GM18502 (cell line): Measurements from ENCODE around the gene FLACC1.
"Not testable (repeated sequence)": the region's sequence is repeated elsewhere in the genome, so short reads cannot be mapped to it uniquely, and the experiment has no call there.

Experiments used
- ATAC-seq: cut with Tn5 transposase; IDR thresholded peaks from one replicate; pipeline ENCODE4 v1.9.1; 2021; ENCODE audit warnings: mild to moderate bottlenecking; ENCODE audit not compliant: unreplicated experiment, poor library complexity

Gene FLACC1

GRCh38 chr2:201357221-201357620, at the start of gene FLACC1:
Gene FLACC1, minus strand, starts transcription at chr2:201357345. Its CDS starts 5,941 bp downstream, at chr2:201351404.
- no peak for ATAC-seq

- no peak for ATAC-seq
Measured at GRCh38 chr2:201406077-201406662, 49.0 kb upstream of the FLACC1 start.

GRCh38 chr2:201404699-201405280, 47.6 kb upstream of the FLACC1 start:
- ATAC-seq, result no peak

GRCh38 chr2:201403880-201404279, 46.7 kb upstream of the FLACC1 start:
- ATAC-seq, result no peak

- no peak for ATAC-seq
Measured at GRCh38 chr2:201402651-201403562, 45.8 kb upstream of the FLACC1 start.

- ATAC-seq, result no peak
Measured at GRCh38 chr2:201401815-201402214, 44.7 kb upstream of the FLACC1 start.

- ATAC-seq, result no peak
Measured at GRCh38 chr2:201396595-201396994, 39.5 kb upstream of the FLACC1 start.

- ATAC-seq, result no peak
Measured at GRCh38 chr2:201383136-201383535, 26.0 kb upstream of the FLACC1 start.

GRCh38 chr2:201378496-201379397, 21.6 kb upstream of the FLACC1 start:
- no peak for ATAC-seq

- no peak for ATAC-seq
Measured at GRCh38 chr2:201377218-201377617, 20.1 kb upstream of the FLACC1 start.

- ATAC-seq, result no peak
Measured at GRCh38 chr2:201369775-201370174, 12.6 kb upstream of the FLACC1 start.

- ATAC-seq, result not testable (repeated sequence)
Measured at GRCh38 chr2:201369318-201369717, 12.2 kb upstream of the FLACC1 start.

- ATAC-seq, result no peak
Measured at GRCh38 chr2:201366146-201366545, 9.0 kb upstream of the FLACC1 start.

GRCh38 chr2:201363857-201364560, 6.9 kb upstream of the FLACC1 start:
- ATAC-seq, result no peak

- ATAC-seq, result no peak
Measured at GRCh38 chr2:201362396-201362795, 5.3 kb upstream of the FLACC1 start.

GRCh38 chr2:201361078-201361733, 4.1 kb upstream of the FLACC1 start:
- no peak for ATAC-seq

- ATAC-seq, result no peak
Measured at GRCh38 chr2:201360256-201360655, 3.1 kb upstream of the FLACC1 start.

- no peak for ATAC-seq
Measured at GRCh38 chr2:201358684-201359083, 1.5 kb upstream of the FLACC1 start.

GRCh38 chr2:201353116-201353515, 4.0 kb downstream of the FLACC1 start:
- ATAC-seq, result no peak
